H1 (cell line): ENCODE measurements around the gene TRAPPC12. TPM values are rescaled to one million over a fixed set of nuclear protein-coding genes. Genes with fewer than 3 reads are reported as not detected.

ENCODE experiments used
- ASH2L ChIP-seq: fragments of 200-600, 300-600 bp; sonication (generic); IDR thresholded peaks from one replicate; pipeline ENCODE4 v1.7.1; 2017; ENCODE audit warnings: low read length
- EZH2 ChIP-seq: fragments of 200-600 bp; sonication (generic); IDR thresholded peaks from 2 replicates; pipeline ENCODE4 v1.7.1; 2012; ENCODE audit warnings: low read depth, mild to moderate bottlenecking, moderate library complexity, low read length, inconsistent platforms; ENCODE audit not compliant: severe bottlenecking
- POLR2A ChIP-seq, 2 experiments: IDR thresholded peaks; 1 replicate in 1 of 2; 2 replicates in 1 of 2; pipeline ENCODE4 v1.6.1; 2011; ENCODE audit warnings: low read depth in 2 of 2, low read length in 2 of 2, mild to moderate bottlenecking in 2 of 2; ENCODE audit errors: control extremely low read depth in 1 of 2
- RFX5 ChIP-seq: IDR thresholded peaks from 2 replicates; pipeline ENCODE4 v1.6.1; 2011; ENCODE audit warnings: low read depth, low read length, improper control_type of control experiment, borderline replicate concordance
- SIN3A ChIP-seq, 2 experiments: IDR thresholded peaks in 1 of 2; conservative IDR thresholded peaks in 1 of 2; 2 replicates each; pipeline ENCODE4 v1.6.1; 2011 to 2012; ENCODE audit warnings: low read length in 2 of 2, improper control_type of control experiment in 1 of 2, low read depth in 1 of 2, mild to moderate bottlenecking in 1 of 2
- YY1 ChIP-seq: IDR thresholded peaks from 2 replicates; pipeline ENCODE4 v1.6.1; 2011; ENCODE audit warnings: low read depth, mild to moderate bottlenecking, low read length
- polyA plus RNA-seq, 7 experiments: library from polyadenylated mRNA; depleted of rRNA in 3 of 7; stranded (reverse) in 5 of 7; unstranded in 2 of 7; fragments of >200 nt in 5 of 7; fragments of 200-250 nt in 2 of 7; gene quantifications; 1 replicate in 5 of 7; 2 replicates in 1 of 7; 4 replicates in 1 of 7; pipeline versions ENCODE4 v1.2.1 to v1.2.3, GENCODE V29; 2011 to 2013; ENCODE audit warnings: missing spikeins in 2 of 7, mixed read lengths in 2 of 7
- total RNA-seq: library from RNA; stranded (reverse); fragmentation: NEBNext Ultra II Directional; extraction: Animal tissue kit (Norgen Biotek cat#: 25700); gene quantifications from 2 replicates; pipeline ENCODE4 v1.2.1, GENCODE V29; 2021

The TRAPPC12 gene
- total and polyA plus RNA-seq, 2 of the 8 experiments (the other 6 are each of a cell fraction or from before 2014, with no cell fraction given), result 35.0 to 67.3 TPM

- no peak for TF ChIP-seq RFX5
- no peak for TF ChIP-seq SIN3A (conservative IDR thresholded peaks at IDR 0.05 in 1 of 2, IDR thresholded peaks at IDR 0.05 in 1 of 2; ENCODE audit: low read depth in 1 of 2, low read length in 2 of 2)
- no peak for TF ChIP-seq EZH2
- TF ChIP-seq ASH2L, result no peak
- TF ChIP-seq YY1, result no peak
- TF ChIP-seq POLR2A (IDR thresholded peaks at IDR 0.05; ENCODE audit: control extremely low read depth in 1 of 2, low read depth in 2 of 2, low read length in 2 of 2), result no peak
Observed at GRCh38 chr2:3462493-3463104, 83.1 kb downstream of the TRAPPC12 start (continued).
